Sigmoid colon (tissue), 7 donors: ENCODE results near the gene PDILT. TPM values are rescaled to one million over a fixed set of nuclear protein-coding genes. Genes with fewer than 3 reads are reported as not detected.
A peak's percentile ranks its signal among the peaks of the same experiment; 100 is the strongest.

ENCODE experiments used
- DNase-seq: peaks from one replicate; pipeline ENCODE4 v3.0.0-alpha.2; 2019
- H3K27ac ChIP-seq, 4 donors: fragments of 200-600 bp; sonication (generic); one replicate each; pipeline ENCODE4 v1.5.1; 2016 to 2019; ENCODE audit warnings: mild to moderate bottlenecking in 1 of 4
- H3K27me3 ChIP-seq, 3 donors: fragments of 200-600 bp; sonication (generic); one replicate each; pipeline ENCODE4 v1.5.1; 2019; ENCODE audit warnings: mild to moderate bottlenecking in 1 of 3
- H3K36me3 ChIP-seq, 4 donors: fragments of 200-600 bp; sonication (generic); one replicate each; pipeline ENCODE4 v1.5.1; 2016 to 2019
- H3K4me1 ChIP-seq, 4 donors: fragments of 200-600 bp; sonication (generic); one replicate each; pipeline ENCODE4 v1.5.1; 2017 to 2019
- H3K4me3 ChIP-seq, 4 donors: fragments of 200-600 bp; sonication (generic); one replicate each; pipeline ENCODE4 v1.5.1; 2017 to 2019; ENCODE audit warnings: mild to moderate bottlenecking in 2 of 4, moderate library complexity in 1 of 4
- H3K9me3 ChIP-seq, 4 donors: fragments of 200-600 bp in 3 of 4; sonication (generic) in 3 of 4; one replicate each; pipeline versions ENCODE4 v1.5.1 to v1.6.1; 2013 to 2019
- EP300 ChIP-seq, 4 donors: sonication (generic); formaldehyde crosslinking; IDR thresholded peaks; one replicate each; pipeline ENCODE4 v1.6.1; 2017; ENCODE audit warnings: antibody characterized with exemption in 4 of 4
- POLR2A ChIP-seq, 2 donors: fragments of 450-650 bp; IDR thresholded peaks; one replicate each; pipeline ENCODE4 v1.6.1; 2016; ENCODE audit warnings: antibody characterized with exemption in 2 of 2, mild to moderate bottlenecking in 2 of 2, moderate library complexity in 2 of 2
- POLR2AphosphoS5 ChIP-seq, 4 donors: sonication (generic); formaldehyde crosslinking; IDR thresholded peaks; one replicate each; pipeline ENCODE4 v1.6.1; 2017; ENCODE audit warnings: antibody characterized with exemption in 4 of 4
- WGBS, 2 donors: extraction: QIAGEN DNeasy Blood & Tissue Kit; methylation state at CpG; one replicate each; pipeline ENCODE4 v1.1.7; 2013; 5-methylcytosine and 5-hydroxymethylcytosine counted together
- intact Hi-C: fragments of 100-400 bp; cut with DNase I; formaldehyde crosslinking; loops from one replicate; pipeline ENCODE4 v1.15.1; 2023
- polyA plus RNA-seq, 3 donors: library from polyadenylated mRNA; stranded (reverse); fragments of 200-250 nt; gene quantifications; one replicate each; pipeline ENCODE4 v1.2.3, GENCODE V29; 2013
- total RNA-seq, 4 donors: library from RNA; depleted of rRNA; stranded (reverse); fragments of >200 nt; gene quantifications; one replicate each; pipeline ENCODE4 v1.1.0, GENCODE V29; 2016
- TF ChIP-seq, protein P1 (sequence below), 4 experiments: fragments of 450-650 bp in 3 of 4; fragments of 200-600 bp in 1 of 4; IDR thresholded peaks; one replicate each; pipeline ENCODE4 v1.5.1; 2016 to 2019; ENCODE audit warnings: antibody characterized with exemption in 4 of 4, mild to moderate bottlenecking in 3 of 4, moderate library complexity in 2 of 4
- donor health status: healthy with polysubstance abuse.
- donor health status: Bipolar disorder and iron deficiency.
- donor health status: healthy.

PDILT gene
- total and polyA plus RNA-seq, 7 donors = not detected

DNA sequence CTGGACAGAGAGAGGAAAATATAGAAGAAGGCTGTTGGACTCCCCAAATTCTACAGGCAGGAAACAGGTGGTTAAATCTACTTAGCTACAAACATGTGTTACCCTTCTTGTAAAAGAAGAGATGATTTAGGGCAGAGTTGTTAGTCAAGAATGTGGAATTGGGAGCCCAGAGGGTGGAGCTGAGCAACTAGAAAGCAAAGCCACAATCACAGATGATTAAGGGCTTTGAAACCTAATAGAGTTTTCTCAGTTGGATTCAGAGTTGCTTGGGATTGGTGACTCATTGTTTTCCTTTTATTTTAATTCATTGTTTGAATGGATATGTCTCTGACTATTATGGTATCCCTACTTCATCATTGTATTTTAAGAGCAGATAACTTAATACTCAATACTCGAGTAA lies 11.0 kb upstream of the PDILT start:
- intact Hi-C loops = no loop called here
- H3K4me1 ChIP-seq = no peaks in the 10 kb centered on the region
- H3K36me3 ChIP-seq = no peaks in the 10 kb centered on the region
- no peaks in the 10 kb centered on the region for H3K27me3 ChIP-seq
- no peak overlapping the region for H3K4me3 ChIP-seq
- TF ChIP-seq POLR2AphosphoS5 (IDR thresholded peaks at IDR 0.05) = peak in 2 of 4 donors; percentile 14 to 26
- TF ChIP-seq POLR2A (IDR thresholded peaks at IDR 0.05) = no peak
- DNase-seq = no peak
- peak overlapping the region in 1 of 4 donors; percentile 26 for H3K27ac ChIP-seq
- 58 to 80% methylated on average over 1 of the region's 1 CpG for WGBS, 2 donors
- H3K9me3 ChIP-seq = no peaks in the 10 kb centered on the region

DNA sequence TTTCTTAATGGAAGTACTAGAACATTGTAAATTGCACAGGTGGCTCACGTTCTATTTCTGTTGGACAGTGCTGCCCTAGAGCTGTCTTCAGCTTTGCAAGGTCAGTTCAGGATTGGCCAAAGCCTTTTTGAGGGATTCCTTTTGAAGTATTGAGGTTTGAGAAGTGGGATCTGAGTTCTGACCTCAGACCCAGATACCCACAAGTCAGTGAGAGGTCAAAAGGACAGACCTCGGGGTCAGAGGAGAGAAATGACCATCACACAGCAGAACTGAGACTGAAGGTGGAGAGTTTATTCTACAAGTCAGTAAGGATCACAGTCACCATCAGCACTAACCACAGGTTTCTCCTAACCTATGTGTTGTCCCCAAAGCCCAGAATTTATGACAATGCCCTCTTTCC lies 6.5 kb upstream of the PDILT start:
- intact Hi-C loops = no loop called here
- 79 to 84% methylated on average over 2 of the region's 2 CpGs for WGBS, 2 donors
- DNase-seq = no peak
- no peak overlapping the region for H3K4me3 ChIP-seq
- no peak for TF ChIP-seq EP300 (IDR thresholded peaks at IDR 0.05)
- no peak for TF ChIP-seq POLR2A (IDR thresholded peaks at IDR 0.05)
- TF ChIP-seq, protein P1, sequence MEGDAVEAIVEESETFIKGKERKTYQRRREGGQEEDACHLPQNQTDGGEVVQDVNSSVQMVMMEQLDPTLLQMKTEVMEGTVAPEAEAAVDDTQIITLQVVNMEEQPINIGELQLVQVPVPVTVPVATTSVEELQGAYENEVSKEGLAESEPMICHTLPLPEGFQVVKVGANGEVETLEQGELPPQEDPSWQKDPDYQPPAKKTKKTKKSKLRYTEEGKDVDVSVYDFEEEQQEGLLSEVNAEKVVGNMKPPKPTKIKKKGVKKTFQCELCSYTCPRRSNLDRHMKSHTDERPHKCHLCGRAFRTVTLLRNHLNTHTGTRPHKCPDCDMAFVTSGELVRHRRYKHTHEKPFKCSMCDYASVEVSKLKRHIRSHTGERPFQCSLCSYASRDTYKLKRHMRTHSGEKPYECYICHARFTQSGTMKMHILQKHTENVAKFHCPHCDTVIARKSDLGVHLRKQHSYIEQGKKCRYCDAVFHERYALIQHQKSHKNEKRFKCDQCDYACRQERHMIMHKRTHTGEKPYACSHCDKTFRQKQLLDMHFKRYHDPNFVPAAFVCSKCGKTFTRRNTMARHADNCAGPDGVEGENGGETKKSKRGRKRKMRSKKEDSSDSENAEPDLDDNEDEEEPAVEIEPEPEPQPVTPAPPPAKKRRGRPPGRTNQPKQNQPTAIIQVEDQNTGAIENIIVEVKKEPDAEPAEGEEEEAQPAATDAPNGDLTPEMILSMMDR (IDR thresholded peaks at IDR 0.05) = no peak
- no peak for TF ChIP-seq POLR2AphosphoS5 (IDR thresholded peaks at IDR 0.05)
- H3K27ac ChIP-seq = no peak overlapping the region
- no peaks in the 10 kb centered on the region for H3K4me1 ChIP-seq
- H3K36me3 ChIP-seq = no peaks in the 10 kb centered on the region
- no peaks in the 10 kb centered on the region for H3K27me3 ChIP-seq
- no peaks in the 10 kb centered on the region for H3K9me3 ChIP-seq

DNA sequence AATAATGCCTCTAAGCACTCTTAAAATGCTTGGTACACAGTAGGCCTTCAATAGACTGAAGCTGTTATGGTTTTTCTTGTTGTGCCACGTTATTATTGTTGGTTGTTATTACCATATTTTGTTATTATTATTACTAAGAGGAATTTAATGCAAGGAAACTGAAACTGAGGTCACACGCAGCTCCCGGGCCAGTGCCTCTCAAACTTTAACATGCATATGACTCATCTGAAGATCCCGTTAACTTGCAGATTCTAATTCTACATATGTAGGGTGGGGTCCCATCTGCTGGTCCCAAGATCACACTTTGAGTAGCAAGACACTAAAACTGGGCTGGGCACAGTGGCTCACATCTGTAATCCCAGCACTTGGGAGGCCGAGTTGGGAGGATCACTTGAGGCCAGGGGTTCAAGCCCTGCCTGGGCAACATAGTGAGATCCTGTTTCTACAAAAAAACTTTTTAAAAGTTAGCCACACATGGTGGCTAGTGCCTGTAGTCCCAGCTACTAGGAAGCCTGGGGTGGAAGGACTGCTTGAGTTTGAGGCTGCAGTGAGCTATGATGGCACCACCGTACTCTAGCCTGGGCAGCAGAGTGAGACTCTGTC lies 5.7 kb upstream of the PDILT start:
- Histone ChIP-seq H3K36me3 (no peaks in the 10 kb centered on the region), H3K4me1 (no peaks in the 10 kb centered on the region), H3K27me3 (no peaks in the 10 kb centered on the region), H3K9me3 (no peaks in the 10 kb centered on the region), H3K4me3 (peak overlapping the region in 1 of 4 donors; percentile 13), H3K27ac (peak overlapping the region in 2 of 4 donors; percentile 8 to 19)
- TF ChIP-seq EP300 (IDR thresholded peaks at IDR 0.05) = no peak
- no peak for TF ChIP-seq POLR2AphosphoS5 (IDR thresholded peaks at IDR 0.05)
- TF ChIP-seq POLR2A (IDR thresholded peaks at IDR 0.05) = no peak
- TF ChIP-seq, protein P1 (IDR thresholded peaks at IDR 0.05) = no peak
- WGBS, 2 donors = 63 to 67% methylated on average over 6 of the region's 6 CpGs
- no peak for DNase-seq
- intact Hi-C loops = no loop called here

DNA sequence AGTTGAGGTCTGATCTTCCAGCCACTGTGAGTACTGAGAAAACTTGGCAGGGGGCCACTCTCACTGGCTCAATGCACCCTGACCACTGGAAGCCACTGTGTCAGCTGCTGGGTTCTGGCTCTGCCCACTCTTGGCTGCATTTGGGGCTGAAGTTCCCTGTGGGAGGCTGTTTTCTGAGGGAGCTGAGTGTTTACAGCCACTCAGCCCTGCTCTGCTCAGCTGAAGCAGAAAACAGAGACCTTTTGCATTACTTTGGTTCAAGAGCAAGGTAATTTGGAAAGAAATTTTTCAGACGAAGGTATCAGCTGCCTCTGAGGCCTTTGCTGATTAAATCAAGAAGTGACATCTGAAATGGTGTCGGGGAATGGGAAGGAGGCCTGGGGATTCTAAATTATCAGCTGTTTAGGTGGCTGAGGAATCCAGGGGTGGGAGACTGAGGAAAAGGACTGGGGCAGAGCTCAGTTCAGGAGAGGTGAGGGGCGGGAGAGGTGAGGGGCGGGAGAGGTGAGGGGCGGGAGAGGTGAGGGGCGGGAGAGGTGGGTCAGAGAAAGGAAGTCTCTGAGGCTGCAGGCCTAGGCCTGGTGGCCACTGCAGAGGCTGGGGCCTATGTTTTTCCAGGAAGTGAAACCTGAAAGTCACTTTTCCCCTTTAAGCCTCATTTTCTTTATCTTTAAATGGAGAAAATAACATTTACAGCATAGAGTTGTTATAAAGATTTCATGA lies 5.0 kb upstream of the PDILT start, which contains the start of gene ACSM5:
TSS of gene ACSM5 (plus strand) at position 137 of the 723 bp plus-strand sequence. CDS start 1,951 bp downstream, outside the sequence.
- Histone ChIP-seq H3K4me3 (peak within 1 kb of the TSS in 1 of 4 donors; percentile 13), H3K4me1 (no peaks in the 10 kb centered on the region), H3K9me3 (no peaks in the 10 kb centered on the region), H3K27me3 (no peaks in the 10 kb centered on the region), H3K36me3 (no peaks in the 10 kb centered on the region), H3K27ac (peak within 1 kb of the TSS in 3 of 4 donors; percentile 19 to 31 (median 31))
- TF ChIP-seq POLR2A (IDR thresholded peaks at IDR 0.05) (no peak), EP300 (IDR thresholded peaks at IDR 0.05) (no peak), POLR2AphosphoS5 (IDR thresholded peaks at IDR 0.05) (peak in 3 of 4 donors; percentile 7 to 53 (median 40))
- TF ChIP-seq, protein P1 (IDR thresholded peaks at IDR 0.05) = no peak
- peak; percentile 86 for DNase-seq
- intact Hi-C loops = no loop called here
- WGBS, 2 donors = 82 to 83% methylated on average over 6 of the region's 6 CpGs

DNA sequence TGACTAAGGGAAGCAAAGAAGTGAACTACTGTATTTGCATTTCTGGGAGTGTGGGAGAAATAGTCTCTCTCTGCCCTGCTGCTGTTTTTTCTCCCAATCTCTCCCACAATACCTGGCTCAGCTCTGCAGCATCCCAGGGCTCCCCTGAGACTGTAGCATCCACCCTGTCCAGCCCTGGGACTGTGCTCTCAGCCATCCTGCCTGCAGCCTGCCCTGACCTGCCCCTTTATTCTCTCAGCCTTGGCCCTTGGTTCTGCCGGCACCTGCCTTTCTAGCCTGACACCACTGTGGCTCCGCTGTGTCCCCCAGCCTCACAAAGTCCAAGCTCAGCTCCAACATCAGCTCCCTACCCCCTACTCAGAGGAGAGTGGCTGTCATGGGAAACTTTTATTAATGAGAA lies 1.9 kb downstream of the PDILT start:
- no peak for DNase-seq
- WGBS, 2 donors = 92 to 98% methylated on average over 2 of the region's 2 CpGs
- H3K4me3 ChIP-seq = no peak overlapping the region

More for the DNA sequence above, 1.9 kb downstream of the PDILT start:
- intact Hi-C loops = no loop called here
- Histone ChIP-seq H3K9me3 (no peaks in the 10 kb centered on the region), H3K27me3 (no peaks in the 10 kb centered on the region), H3K4me1 (no peaks in the 10 kb centered on the region), H3K27ac (no peak overlapping the region), H3K36me3 (no peaks in the 10 kb centered on the region)
- TF ChIP-seq POLR2AphosphoS5 (IDR thresholded peaks at IDR 0.05) = no peak
- TF ChIP-seq EP300 (IDR thresholded peaks at IDR 0.05) = no peak
- TF ChIP-seq, protein P1 (IDR thresholded peaks at IDR 0.05) = no peak
- no peak for TF ChIP-seq POLR2A (IDR thresholded peaks at IDR 0.05)
